Choroid plexus epithelial cell (primary cell): ENCODE data around the gene NEIL3.

Experiments used
- DNase-seq: peaks from one replicate; pipeline ENCODE4 v3.0.0-alpha.2; 2010; ENCODE audit warnings: low read depth
- H3K4me3 ChIP-seq: 2 replicates; pipeline ENCODE4 v1.5.1; 2011; ENCODE audit warnings: low read depth, mild to moderate bottlenecking, control low read depth, low read length, moderate library complexity
- TF ChIP-seq, protein P1 (sequence below): conservative IDR thresholded peaks from 2 replicates; pipeline ENCODE4 v1.5.1; 2011; ENCODE audit warnings: low read depth, mild to moderate bottlenecking, control low read depth, inconsistent platforms, low read length, moderate library complexity

The NEIL3 gene, protein sequence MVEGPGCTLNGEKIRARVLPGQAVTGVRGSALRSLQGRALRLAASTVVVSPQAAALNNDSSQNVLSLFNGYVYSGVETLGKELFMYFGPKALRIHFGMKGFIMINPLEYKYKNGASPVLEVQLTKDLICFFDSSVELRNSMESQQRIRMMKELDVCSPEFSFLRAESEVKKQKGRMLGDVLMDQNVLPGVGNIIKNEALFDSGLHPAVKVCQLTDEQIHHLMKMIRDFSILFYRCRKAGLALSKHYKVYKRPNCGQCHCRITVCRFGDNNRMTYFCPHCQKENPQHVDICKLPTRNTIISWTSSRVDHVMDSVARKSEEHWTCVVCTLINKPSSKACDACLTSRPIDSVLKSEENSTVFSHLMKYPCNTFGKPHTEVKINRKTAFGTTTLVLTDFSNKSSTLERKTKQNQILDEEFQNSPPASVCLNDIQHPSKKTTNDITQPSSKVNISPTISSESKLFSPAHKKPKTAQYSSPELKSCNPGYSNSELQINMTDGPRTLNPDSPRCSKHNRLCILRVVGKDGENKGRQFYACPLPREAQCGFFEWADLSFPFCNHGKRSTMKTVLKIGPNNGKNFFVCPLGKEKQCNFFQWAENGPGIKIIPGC

DNA sequence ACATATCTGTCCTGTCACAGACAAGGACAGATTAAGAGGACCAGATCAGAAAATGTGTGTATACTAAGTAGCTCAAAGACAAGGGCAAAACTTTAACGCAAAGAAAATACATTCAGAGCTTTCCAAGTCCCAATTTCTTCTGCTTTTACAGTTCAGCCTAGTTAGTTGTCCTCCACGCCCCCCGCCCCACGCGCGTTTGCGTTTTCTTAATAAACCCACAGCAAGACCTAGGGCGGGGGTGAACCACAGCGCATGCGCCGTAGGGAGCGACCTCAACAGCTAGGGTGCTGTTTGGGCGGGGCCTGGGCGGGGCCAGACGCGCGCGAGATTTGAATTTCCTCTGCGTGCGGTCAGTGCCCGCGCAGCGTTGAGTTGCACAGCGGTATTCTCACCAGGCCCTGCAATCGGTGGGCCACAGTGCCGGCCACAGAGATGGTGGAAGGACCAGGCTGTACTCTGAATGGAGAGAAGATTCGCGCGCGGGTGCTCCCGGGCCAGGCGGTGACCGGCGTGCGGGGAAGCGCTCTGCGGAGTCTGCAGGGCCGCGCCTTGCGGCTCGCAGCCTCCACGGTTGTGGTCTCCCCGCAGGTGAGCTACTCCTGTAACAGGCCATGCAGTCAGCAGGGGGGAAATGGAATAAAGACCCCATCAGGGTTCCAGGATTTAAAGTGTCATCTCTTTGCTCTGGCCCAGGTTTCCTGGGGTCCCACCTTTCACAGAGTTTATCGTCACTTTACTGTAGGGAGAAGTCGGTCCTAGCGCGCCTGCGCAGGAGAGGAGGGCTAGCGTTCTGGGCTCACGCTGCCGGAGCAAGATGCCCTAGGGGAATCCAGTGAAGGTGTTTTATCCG lies at the start of gene NEIL3:
TSS of gene NEIL3 (plus strand) at position 353 of the 850 bp plus-strand sequence. CDS start at position 433, 80 bp downstream.
- peak within 1 kb of the TSS; percentile 93 for H3K4me3 ChIP-seq
- peak; percentile 93 for DNase-seq
- TF ChIP-seq, protein P1, sequence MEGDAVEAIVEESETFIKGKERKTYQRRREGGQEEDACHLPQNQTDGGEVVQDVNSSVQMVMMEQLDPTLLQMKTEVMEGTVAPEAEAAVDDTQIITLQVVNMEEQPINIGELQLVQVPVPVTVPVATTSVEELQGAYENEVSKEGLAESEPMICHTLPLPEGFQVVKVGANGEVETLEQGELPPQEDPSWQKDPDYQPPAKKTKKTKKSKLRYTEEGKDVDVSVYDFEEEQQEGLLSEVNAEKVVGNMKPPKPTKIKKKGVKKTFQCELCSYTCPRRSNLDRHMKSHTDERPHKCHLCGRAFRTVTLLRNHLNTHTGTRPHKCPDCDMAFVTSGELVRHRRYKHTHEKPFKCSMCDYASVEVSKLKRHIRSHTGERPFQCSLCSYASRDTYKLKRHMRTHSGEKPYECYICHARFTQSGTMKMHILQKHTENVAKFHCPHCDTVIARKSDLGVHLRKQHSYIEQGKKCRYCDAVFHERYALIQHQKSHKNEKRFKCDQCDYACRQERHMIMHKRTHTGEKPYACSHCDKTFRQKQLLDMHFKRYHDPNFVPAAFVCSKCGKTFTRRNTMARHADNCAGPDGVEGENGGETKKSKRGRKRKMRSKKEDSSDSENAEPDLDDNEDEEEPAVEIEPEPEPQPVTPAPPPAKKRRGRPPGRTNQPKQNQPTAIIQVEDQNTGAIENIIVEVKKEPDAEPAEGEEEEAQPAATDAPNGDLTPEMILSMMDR: no peak

DNA sequence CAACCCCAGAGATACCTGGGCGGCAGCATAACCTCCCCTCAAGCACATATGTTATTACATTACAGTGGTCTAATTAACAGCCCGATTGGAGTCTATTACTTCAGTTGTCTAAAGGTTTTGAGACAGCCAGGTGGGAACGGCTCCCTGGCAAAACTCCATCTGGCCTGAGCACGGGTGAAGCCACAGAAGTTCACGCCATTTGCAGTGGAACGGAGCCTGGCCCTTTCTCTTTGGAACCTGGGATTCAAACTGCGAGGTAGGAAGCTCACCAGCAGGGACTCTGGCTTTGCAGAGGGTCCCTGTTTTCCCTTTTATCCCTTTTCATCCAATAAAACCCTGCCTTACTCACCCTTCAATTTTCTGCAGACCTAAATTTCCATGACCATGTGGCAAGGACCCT lies 45.9 kb upstream of the NEIL3 start:
- no peak for DNase-seq
- TF ChIP-seq, protein P1: no peak

DNA sequence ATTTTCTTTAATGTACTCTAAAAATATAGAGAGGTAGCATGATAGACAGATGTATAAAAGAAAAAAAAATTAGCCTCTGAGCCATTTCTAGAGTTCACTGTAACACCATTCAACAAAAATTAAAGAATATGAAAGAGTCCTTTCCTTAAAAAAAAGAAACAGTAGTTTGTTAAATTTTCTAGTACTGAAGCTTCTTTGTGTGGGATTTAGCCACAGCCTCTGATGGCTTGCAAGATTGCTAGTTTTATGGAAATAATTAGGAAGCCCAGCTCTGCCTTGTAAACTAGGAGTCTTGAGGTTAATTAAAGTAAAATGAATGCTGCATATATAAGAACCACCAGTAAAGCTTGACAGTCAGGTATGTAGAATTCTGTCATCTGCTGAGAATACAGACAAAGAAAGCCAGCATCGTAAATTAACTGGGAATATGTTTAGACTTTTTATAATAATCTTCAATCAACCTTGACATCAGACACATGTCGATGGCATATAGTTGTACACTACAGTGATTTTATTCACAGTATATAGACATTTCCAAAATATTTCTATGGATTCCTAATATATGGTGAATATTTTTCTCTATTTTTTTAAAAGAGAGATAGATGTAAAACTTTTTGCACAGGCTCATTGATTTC lies 44.8 kb upstream of the NEIL3 start:
- no peak overlapping the region for H3K4me3 ChIP-seq
- DNase-seq: no peak
- TF ChIP-seq, protein P1: no peak

More for the DNA sequence above, 45.9 kb upstream of the NEIL3 start:
- no peak overlapping the region for H3K4me3 ChIP-seq

DNA sequence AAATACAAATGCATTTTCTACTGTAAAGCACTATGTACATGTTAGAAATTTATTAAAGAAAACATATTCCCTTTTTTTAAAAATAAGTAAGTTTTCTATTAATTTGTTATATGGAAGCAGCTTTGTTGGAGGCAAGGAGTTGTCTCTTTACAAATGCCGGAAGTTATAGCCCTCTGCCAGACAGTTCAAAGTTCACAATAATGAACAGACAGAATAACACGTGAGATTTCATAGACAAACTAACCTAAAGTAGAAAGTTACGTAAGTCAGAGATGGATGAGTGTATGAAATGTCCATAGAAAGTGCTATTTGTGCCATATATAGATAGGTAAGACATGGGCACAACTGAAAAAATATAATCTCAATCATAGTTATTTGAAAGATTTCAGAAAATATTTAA lies 43.9 kb upstream of the NEIL3 start:
- H3K4me3 ChIP-seq: no peak overlapping the region
- no peak for DNase-seq
- TF ChIP-seq, protein P1: no peak

DNA sequence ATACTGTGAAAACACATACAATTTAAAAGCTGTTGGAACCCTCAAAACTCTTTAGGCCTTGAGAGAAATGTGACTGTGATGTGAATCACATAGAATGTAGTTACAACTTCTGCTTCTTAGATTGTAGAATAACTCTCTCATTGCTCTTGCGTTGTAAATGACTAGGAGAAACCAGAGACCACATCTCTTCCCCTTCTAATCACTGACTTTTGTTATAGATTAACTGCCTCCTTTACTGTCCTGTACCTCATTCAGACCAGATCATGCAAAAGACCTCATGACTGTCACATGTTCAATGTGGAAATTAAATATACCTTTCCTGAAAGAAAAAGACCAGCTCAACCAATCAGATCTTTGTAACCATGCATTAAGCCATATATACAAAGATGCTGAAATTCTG lies 43.2 kb upstream of the NEIL3 start:
- DNase-seq: no peak
- no peak overlapping the region for H3K4me3 ChIP-seq
- TF ChIP-seq, protein P1: no peak

DNA sequence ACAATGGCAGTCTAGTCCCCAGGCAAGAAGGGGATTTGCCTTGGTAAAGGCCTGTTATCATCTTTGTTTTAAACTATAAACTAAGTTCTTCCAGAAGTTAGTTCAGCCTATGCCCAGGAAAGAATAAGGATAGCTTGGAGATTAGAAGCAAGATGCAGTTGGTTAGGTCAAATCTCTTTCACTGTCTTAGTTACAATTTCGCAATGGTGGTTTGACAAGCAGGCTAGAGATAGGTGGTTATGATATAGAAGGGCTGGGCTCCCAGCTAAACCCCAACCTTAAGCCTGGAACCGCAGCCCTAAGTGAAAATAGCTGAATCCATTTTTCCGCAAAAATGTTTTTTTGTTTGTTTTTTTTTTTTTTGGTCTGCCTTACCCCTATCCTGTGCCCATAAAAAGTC lies 41.8 kb upstream of the NEIL3 start:
- no peak overlapping the region for H3K4me3 ChIP-seq
- TF ChIP-seq, protein P1: no peak
- DNase-seq: no peak
